Keratinocyte (primary cell): Measurements from ENCODE around the gene BTG4.

Experiments
- EZH2 ChIP-seq: IDR thresholded peaks from one replicate; pipeline ENCODE4 v1.6.1; 2012; ENCODE audit warnings: inconsistent platforms, mild to moderate bottlenecking, low read length, moderate library complexity
- TF ChIP-seq, protein P1 (sequence below), 3 experiments: IDR thresholded peaks in 1 of 3; conservative IDR thresholded peaks in 1 of 3; optimal IDR thresholded peaks in 1 of 3; 2 replicates in 2 of 3; 3 replicates in 1 of 3; pipeline versions ENCODE3 to v1.5.1; 2011; ENCODE audit warnings: low read length in 3 of 3, mild to moderate bottlenecking in 3 of 3, moderate library complexity in 2 of 3, control low read depth in 1 of 3, inconsistent platforms in 1 of 3; ENCODE audit not compliant: insufficient read depth in 2 of 3; ENCODE audit errors: extremely low read depth in 1 of 3

GRCh38 chr11:111476366-111476765, 35.8 kb downstream of the BTG4 start:
- TF ChIP-seq, protein P1, sequence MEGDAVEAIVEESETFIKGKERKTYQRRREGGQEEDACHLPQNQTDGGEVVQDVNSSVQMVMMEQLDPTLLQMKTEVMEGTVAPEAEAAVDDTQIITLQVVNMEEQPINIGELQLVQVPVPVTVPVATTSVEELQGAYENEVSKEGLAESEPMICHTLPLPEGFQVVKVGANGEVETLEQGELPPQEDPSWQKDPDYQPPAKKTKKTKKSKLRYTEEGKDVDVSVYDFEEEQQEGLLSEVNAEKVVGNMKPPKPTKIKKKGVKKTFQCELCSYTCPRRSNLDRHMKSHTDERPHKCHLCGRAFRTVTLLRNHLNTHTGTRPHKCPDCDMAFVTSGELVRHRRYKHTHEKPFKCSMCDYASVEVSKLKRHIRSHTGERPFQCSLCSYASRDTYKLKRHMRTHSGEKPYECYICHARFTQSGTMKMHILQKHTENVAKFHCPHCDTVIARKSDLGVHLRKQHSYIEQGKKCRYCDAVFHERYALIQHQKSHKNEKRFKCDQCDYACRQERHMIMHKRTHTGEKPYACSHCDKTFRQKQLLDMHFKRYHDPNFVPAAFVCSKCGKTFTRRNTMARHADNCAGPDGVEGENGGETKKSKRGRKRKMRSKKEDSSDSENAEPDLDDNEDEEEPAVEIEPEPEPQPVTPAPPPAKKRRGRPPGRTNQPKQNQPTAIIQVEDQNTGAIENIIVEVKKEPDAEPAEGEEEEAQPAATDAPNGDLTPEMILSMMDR (optimal IDR thresholded peaks at IDR 0.05 in 1 of 3, IDR thresholded peaks at IDR 0.05 in 1 of 3, conservative IDR thresholded peaks at IDR 0.05 in 1 of 3; ENCODE audit: extremely low read depth in 1 of 3, insufficient read depth in 2 of 3, low read length in 3 of 3): no peak
- no peak for TF ChIP-seq EZH2
